Ovary (tissue), 9 donors: ENCODE measurements around the gene METAP2. TPM values are rescaled to one million over a fixed set of nuclear protein-coding genes. Genes with fewer than 3 reads are reported as not detected.

Experiments
- DNase-seq, 5 donors: peaks; one replicate each; pipeline ENCODE4 v3.0.0-alpha.2; 2019 to 2020
- H3K27ac ChIP-seq, 2 donors: fragments of 200-600 bp; one replicate each; pipeline versions ENCODE4 v1.5.1 to v1.8.0; 2019 to 2022
- H3K27me3 ChIP-seq: fragments of 200-600 bp; one replicate; pipeline ENCODE4 v1.8.0; 2022
- H3K36me3 ChIP-seq: fragments of 200-600 bp; sonication (generic); one replicate; pipeline ENCODE4 v1.5.1; 2019
- H3K4me1 ChIP-seq: one replicate; pipeline ENCODE4 v1.8.1; 2013; ENCODE audit warnings: mild to moderate bottlenecking, moderate library complexity; ENCODE audit not compliant: insufficient read depth
- H3K4me3 ChIP-seq: fragments of 200-600 bp; sonication (generic); one replicate; pipeline ENCODE4 v1.5.1; 2017
- H3K9me3 ChIP-seq, 2 donors: fragments of 200-600 bp in 1 of 2; sonication (generic) in 1 of 2; one replicate each; pipeline versions ENCODE4 v1.5.1 to v1.8.1; 2013 to 2019; ENCODE audit warnings: mild to moderate bottlenecking in 1 of 2, moderate library complexity in 1 of 2
- CTCF ChIP-seq, 3 donors: fragments of 450-650 bp in 2 of 3; fragments of 200-600 bp in 1 of 3; IDR thresholded peaks; one replicate each; pipeline versions ENCODE4 v1.5.1 to v1.8.0; 2016 to 2022; ENCODE audit warnings: antibody characterized with exemption in 3 of 3, mild to moderate bottlenecking in 1 of 3
- EP300 ChIP-seq: sonication (generic); formaldehyde crosslinking; IDR thresholded peaks from one replicate; pipeline ENCODE4 v1.6.1; 2017; ENCODE audit warnings: antibody characterized with exemption
- POLR2A ChIP-seq: fragments of 450-650 bp; IDR thresholded peaks from one replicate; pipeline ENCODE4 v1.6.1; 2017; ENCODE audit warnings: antibody characterized with exemption, mild to moderate bottlenecking, moderate library complexity
- WGBS, 3 donors: extraction: QIAGEN DNeasy Blood & Tissue Kit in 1 of 3; methylation state at CpG; one replicate each; pipeline versions ENCODE4 v1.1.5 to v1.1.7; 2013 to 2017; 5-methylcytosine and 5-hydroxymethylcytosine counted together
- intact Hi-C, 4 donors: fragments of 100-400 bp; cut with DNase I; formaldehyde crosslinking; loops; one replicate each; pipeline versions ENCODE4 v1.11.0 to v1.15.1; 2022 to 2023
- polyA plus RNA-seq, 2 donors: library from polyadenylated mRNA; stranded (reverse); fragments of 200-250 nt in 1 of 2; fragments of 350-450 nt in 1 of 2; fragmentation: Illumina TruSeq in 1 of 2; extraction: RNeasy Lipid Tissue Mini Kit (QIAGEN cat#74804) in 1 of 2; gene quantifications; one replicate each; pipeline ENCODE4 v1.2.3, GENCODE V29; 2013 to 2014
- total RNA-seq, 7 donors: library from RNA; depleted of rRNA in 2 of 7; stranded (reverse); fragments of >200 nt in 2 of 7; fragmentation: NEBNext Ultra II Directional in 3 of 7; extraction: Animal tissue kit (Norgen Biotek cat#: 25700) in 3 of 7; gene quantifications; one replicate each; pipeline versions ENCODE4 v1.1.0 to v1.2.4, GENCODE V29; 2016 to 2023
- donor health status: DM: no; HTN: no; CAD: no; lungs with moderate emphysema.
- donor health status: DM: no; HTN: no; CAD: no.
- donor health status: Bipolar disorder and iron deficiency.
- donor health status: DM: yes; HTN: yes; CAD: no.
- donor health status: DM: no; HTN: no; CAD: no.
- donor health status: DM: yes; HTN: yes; CAD: no.

The METAP2 gene
- total and polyA plus RNA-seq, 9 donors, result 52.1 to 131 (median 62.5) TPM

DNA sequence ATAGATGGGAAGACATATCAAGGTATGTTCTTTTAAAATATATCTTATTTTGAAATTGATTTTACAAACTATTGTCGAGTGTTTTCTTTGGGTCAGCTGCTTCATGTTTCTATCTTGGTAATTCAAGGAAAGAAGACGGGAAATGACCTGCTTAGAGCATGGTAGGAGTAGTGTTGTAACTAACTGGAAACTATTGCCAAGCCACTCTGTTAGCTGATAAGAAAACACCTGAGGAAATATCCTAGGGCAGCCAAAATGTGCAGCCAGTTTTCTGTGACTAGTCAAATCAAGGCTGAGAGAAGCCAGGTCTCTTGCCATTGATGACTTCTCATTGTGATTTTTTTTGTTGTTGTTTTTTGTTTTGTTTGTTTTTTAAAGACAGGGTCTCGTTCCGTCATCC is 30.2 kb downstream of the METAP2 start:
- Histone ChIP-seq H3K36me3 (no peaks in the 10 kb centered on the region), H3K4me1 (no peaks in the 10 kb centered on the region), H3K4me3 (no peak overlapping the region), H3K27me3 (no peaks in the 10 kb centered on the region), H3K27ac (no peak overlapping the region), H3K9me3 (no peaks in the 10 kb centered on the region)
- TF ChIP-seq CTCF (IDR thresholded peaks at IDR 0.05) (no peak), EP300 (no peak), POLR2A (no peak)
- intact Hi-C loops, result no loop called here
- WGBS, 3 donors, result 67 to 82% (median 74%) methylated on average over 4 of the region's 4 CpGs
- DNase-seq, result no peak

- no peak overlapping the region for H3K4me3 ChIP-seq
- no peaks in the 10 kb centered on the region for H3K36me3 ChIP-seq
- no peak for DNase-seq
- no peaks in the 10 kb centered on the region for H3K4me1 ChIP-seq
- H3K9me3 ChIP-seq, result no peaks in the 10 kb centered on the region
- H3K27me3 ChIP-seq, result no peaks in the 10 kb centered on the region
- TF ChIP-seq EP300 (no peak), CTCF (IDR thresholded peaks at IDR 0.05) (no peak), POLR2A (no peak)
- H3K27ac ChIP-seq, result no peak overlapping the region
- intact Hi-C loops, result no loop called here
- WGBS, 3 donors, result 94 to 96% (median 94%) methylated on average over 5 of the region's 5 CpGs
Observed at GRCh38 chr12:95505039-95505438, 31.1 kb downstream of the METAP2 start.

DNA sequence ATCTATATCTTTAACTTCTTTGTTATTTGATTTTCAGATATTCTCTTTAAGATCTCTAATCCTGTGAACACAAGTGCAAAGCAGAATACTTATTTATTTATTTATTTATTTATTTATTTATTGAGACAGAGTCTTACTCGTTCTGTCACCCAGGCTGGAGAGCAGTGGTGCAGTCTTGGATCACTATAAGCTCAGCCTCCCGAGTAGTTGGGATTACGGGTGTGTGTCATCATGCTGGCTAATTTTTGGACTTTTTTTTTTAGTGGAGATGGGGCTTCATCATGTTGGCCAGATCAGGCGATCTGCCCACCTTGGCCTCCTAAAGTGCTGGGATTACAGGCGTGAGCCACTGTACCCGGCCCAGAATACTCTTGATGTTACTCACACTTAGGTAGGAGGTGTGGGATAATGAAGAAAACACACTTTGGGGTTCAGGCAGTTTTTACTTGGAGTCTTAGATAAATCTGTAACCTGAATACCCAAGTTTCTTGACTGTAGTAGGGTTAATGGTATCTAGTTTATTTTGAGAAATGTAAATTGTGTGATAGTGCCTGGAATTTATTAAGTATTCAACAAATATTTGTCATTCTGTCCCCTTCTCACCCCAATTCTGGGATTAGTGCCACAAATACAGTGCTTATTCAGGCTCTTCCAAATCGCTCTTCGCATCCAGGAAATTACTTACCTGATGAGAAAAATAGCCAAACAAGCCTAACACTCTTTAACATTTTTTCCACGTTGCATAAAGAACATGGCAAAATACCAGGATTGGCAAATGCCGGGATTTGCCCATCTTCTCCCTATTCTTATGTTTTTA is 33.0 kb downstream of the METAP2 start:
- WGBS, 3 donors, result 59 to 74% (median 65%) methylated on average over 10 of the region's 10 CpGs
- Histone ChIP-seq H3K4me1 (no peaks in the 10 kb centered on the region), H3K9me3 (no peaks in the 10 kb centered on the region), H3K27ac (no peak overlapping the region), H3K4me3 (no peak overlapping the region), H3K27me3 (no peaks in the 10 kb centered on the region), H3K36me3 (no peaks in the 10 kb centered on the region)
- intact Hi-C loops, result no loop called here
- TF ChIP-seq POLR2A (no peak), EP300 (no peak), CTCF (IDR thresholded peaks at IDR 0.05) (no peak)
- DNase-seq, result no peak

DNA sequence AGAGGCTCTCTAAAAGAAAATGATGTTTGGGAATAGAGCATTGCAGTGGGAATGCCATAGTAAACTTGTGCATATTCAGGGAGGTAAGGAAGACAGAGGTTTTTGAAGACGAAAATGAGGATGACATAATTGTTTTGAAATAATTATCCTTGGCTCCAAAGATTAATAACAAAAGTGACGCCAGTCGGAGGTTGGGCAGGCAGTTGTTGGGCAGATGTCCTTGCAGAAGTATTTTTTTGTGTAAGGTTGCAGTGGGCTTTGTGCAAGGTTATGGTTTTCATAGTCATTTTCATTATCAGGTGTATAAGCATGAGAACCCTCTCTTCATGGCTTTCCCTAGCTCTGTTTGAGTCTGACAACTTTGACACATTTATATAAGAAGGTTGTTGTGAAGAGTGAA is 35.3 kb downstream of the METAP2 start:
- intact Hi-C loops, result no loop called here
- TF ChIP-seq CTCF (IDR thresholded peaks at IDR 0.05) (no peak), EP300 (no peak), POLR2A (no peak)
- Histone ChIP-seq H3K27me3 (no peaks in the 10 kb centered on the region), H3K9me3 (no peaks in the 10 kb centered on the region), H3K4me1 (no peaks in the 10 kb centered on the region), H3K27ac (no peak overlapping the region), H3K36me3 (no peaks in the 10 kb centered on the region), H3K4me3 (no peak overlapping the region)
- 11 to 36% (median 18%) methylated on average over 3 of the region's 3 CpGs for WGBS, 3 donors
- no peak for DNase-seq
